SJCRH30 (cell line): ENCODE results near the gene BTLA. TPM values are rescaled to one million over a fixed set of nuclear protein-coding genes. Genes with fewer than 3 reads are reported as not detected.

Experiments used
- total RNA-seq: library from RNA; depleted of rRNA; stranded (reverse); fragments of >200 nt; shearing (Covaris generic); gene quantifications from 2 replicates; pipeline ENCODE4 v1.2.3, GENCODE V29; 2014; rRNA removed

The BTLA gene
- total RNA-seq, 1 experiment from 2014 or later = not detected

Other genes starting within 250 kb of the BTLA start
- not detected in 2 replicates for gene SLC9C1, start 205.3 kb downstream of the BTLA start, total RNA-seq
- not detected in 2 replicates for gene CD200, start 166.3 kb downstream of the BTLA start, total RNA-seq
- gene ATG3, start 62.5 kb upstream of the BTLA start, total RNA-seq = 54.6 and 55.2 TPM in 2 replicates
- 36.6 and 37.1 TPM in 2 replicates for gene SLC35A5, start 62.6 kb upstream of the BTLA start, total RNA-seq
- 14.5 and 18.0 TPM in 2 replicates for gene CCDC80, start 141.7 kb upstream of the BTLA start, total RNA-seq